HEK293T (cell line): ENCODE data around the gene TMEM115.

Experiments
- ARNT ChIP-seq: fragments of 450-650 bp; IDR thresholded peaks from 2 replicates; pipeline ENCODE4 v1.6.1; 2017; ENCODE audit warnings: mild to moderate bottlenecking
- CTBP1 ChIP-seq: fragments of 450-650 bp; IDR thresholded peaks from 2 replicates; pipeline ENCODE4 v1.6.1; 2016; ENCODE audit warnings: borderline replicate concordance
- ELF4 ChIP-seq: fragments of 450-650 bp; IDR thresholded peaks from 2 replicates; pipeline ENCODE4 v1.6.1; 2017; ENCODE audit warnings: antibody characterized with exemption
- FOXM1 ChIP-seq: fragments of 450-650 bp; IDR thresholded peaks from 2 replicates; pipeline ENCODE4 v1.6.1; 2017; ENCODE audit warnings: mild to moderate bottlenecking, borderline replicate concordance
- HDGF ChIP-seq: fragments of 450-650 bp; IDR thresholded peaks from 2 replicates; pipeline ENCODE4 v1.6.1; 2017; ENCODE audit warnings: antibody characterized with exemption, borderline replicate concordance
- PKNOX1 ChIP-seq: fragments of 450-650 bp; IDR thresholded peaks from 2 replicates; pipeline ENCODE4 v1.6.1; 2016
- SP1 ChIP-seq: fragments of 450-650 bp; IDR thresholded peaks from 2 replicates; pipeline ENCODE4 v1.6.1; 2017
- SUZ12 ChIP-seq: fragments of 450-650 bp; IDR thresholded peaks from 2 replicates; pipeline ENCODE4 v1.6.1; 2016; ENCODE audit warnings: mild to moderate bottlenecking
- TARDBP ChIP-seq: fragments of 450-650 bp; IDR thresholded peaks from 2 replicates; pipeline ENCODE4 v1.6.1; 2016
- ZNF384 ChIP-seq: fragments of 450-650 bp; IDR thresholded peaks from 2 replicates; pipeline ENCODE4 v1.6.1; 2016

- TF ChIP-seq PKNOX1 = no peak
- TF ChIP-seq HDGF = no peak
- TF ChIP-seq ZNF384 = no peak
- no peak for TF ChIP-seq FOXM1
- no peak for TF ChIP-seq ARNT
- TF ChIP-seq SUZ12 = no peak
- no peak for TF ChIP-seq CTBP1
- no peak for TF ChIP-seq ELF4
- no peak for TF ChIP-seq SP1
- no peak for TF ChIP-seq TARDBP
Observed at GRCh38 chr3:50359760-50360110, 414 bp upstream of the TMEM115 start.
